Tibial nerve (tissue), 3 donors: ENCODE results near the gene B4GALT3.

Source experiments
- POLR2A ChIP-seq, 2 donors: fragments of 450-650 bp; IDR thresholded peaks; one replicate each; pipeline ENCODE4 v1.6.1; 2017; ENCODE audit warnings: antibody characterized with exemption in 2 of 2, mild to moderate bottlenecking in 2 of 2, moderate library complexity in 2 of 2
- TF ChIP-seq, protein P1 (sequence below), 5 experiments: fragments of 200-600 bp in 3 of 5; fragments of 450-650 bp in 2 of 5; sonication (generic) in 3 of 5; IDR thresholded peaks; one replicate each; pipeline ENCODE4 v1.5.1; 2016 to 2019; ENCODE audit warnings: antibody characterized with exemption in 5 of 5, mild to moderate bottlenecking in 3 of 5, moderate library complexity in 2 of 5

DNA sequence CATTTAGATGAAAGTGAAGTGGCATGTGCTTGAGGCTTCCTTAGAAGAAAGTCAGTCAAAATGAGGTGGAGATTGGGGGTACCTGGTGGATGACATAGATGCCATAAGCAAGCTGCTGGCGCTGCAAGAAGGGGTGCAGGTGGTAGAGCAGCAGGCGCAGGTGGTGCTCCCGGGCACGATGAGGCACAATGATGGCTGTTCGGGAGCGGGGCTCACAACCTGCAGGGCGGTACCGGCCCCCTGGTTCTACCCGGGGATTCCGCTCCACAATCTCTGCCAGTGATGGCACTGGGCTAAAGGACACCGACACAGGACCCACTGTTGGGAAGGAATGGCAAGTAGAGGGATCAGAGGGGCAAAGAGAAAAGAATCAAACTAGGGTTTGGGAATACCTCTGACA is 2.4 kb downstream of the B4GALT3 start:
- no peak for TF ChIP-seq POLR2A (IDR thresholded peaks at IDR 0.05)
- TF ChIP-seq, protein P1, sequence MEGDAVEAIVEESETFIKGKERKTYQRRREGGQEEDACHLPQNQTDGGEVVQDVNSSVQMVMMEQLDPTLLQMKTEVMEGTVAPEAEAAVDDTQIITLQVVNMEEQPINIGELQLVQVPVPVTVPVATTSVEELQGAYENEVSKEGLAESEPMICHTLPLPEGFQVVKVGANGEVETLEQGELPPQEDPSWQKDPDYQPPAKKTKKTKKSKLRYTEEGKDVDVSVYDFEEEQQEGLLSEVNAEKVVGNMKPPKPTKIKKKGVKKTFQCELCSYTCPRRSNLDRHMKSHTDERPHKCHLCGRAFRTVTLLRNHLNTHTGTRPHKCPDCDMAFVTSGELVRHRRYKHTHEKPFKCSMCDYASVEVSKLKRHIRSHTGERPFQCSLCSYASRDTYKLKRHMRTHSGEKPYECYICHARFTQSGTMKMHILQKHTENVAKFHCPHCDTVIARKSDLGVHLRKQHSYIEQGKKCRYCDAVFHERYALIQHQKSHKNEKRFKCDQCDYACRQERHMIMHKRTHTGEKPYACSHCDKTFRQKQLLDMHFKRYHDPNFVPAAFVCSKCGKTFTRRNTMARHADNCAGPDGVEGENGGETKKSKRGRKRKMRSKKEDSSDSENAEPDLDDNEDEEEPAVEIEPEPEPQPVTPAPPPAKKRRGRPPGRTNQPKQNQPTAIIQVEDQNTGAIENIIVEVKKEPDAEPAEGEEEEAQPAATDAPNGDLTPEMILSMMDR (IDR thresholded peaks at IDR 0.05): no peak
